ENCODE measurements around the gene RFX3. TPM values are rescaled to one million over a fixed set of nuclear protein-coding genes. Genes with fewer than 3 reads are reported as not detected.

RFX3 gene
- total RNA-seq, 2 experiments from 2014 or later, result 22.9 to 24.8 TPM

DNA sequence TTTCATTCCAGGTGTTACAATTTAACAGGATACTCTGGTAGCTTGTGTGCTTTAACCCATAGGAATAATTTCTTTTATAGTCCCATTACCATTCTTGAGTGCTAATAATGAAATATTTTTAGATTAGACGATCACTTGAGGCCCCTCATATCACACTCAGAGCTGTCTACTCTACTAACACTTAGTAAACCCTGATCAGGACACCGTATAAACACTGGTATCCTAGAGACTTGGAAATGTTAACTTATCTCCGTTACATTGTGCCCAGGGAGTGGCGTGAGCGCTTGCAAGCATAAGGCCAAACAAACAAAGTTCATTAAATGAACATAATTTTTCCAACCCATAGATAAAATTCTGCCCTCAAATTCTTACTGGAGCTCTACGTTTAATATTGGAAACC is 42.2 kb upstream of the RFX3 start:
- CTCF ChIA-PET, result no interaction called here
- ATAC-seq (ENCODE audit: poor library complexity), result no peak
- Histone ChIP-seq H3K4me1 (ENCODE audit: insufficient read depth, low read length) (no peaks in the 10 kb centered on the region), H3K4me3 (ENCODE audit: low read length) (no peak overlapping the region), H3K27ac (ENCODE audit: low read depth in 1 of 2, low read length in 2 of 2) (no peak overlapping the region), H3K9me3 (ENCODE audit: control insufficient read depth in 1 of 2, insufficient read depth in 1 of 2, low read length in 2 of 2) (no peaks in the 10 kb centered on the region), H3K27me3 (ENCODE audit: control insufficient read depth in 1 of 2, insufficient read depth in 2 of 2, low read length in 2 of 2) (no peaks in the 10 kb centered on the region), H3K36me3 (ENCODE audit: insufficient read depth, low read length) (no peaks in the 10 kb centered on the region)
- Mint-ChIP-seq H3K27ac (no peak overlapping the region), H3K4me3 (no peak overlapping the region), H3K27me3 (no peaks in the 10 kb centered on the region), H3K36me3 (ENCODE audit: low read depth) (peaks cover 26% of the 10 kb centered on the region), H3K9me3 (no peaks in the 10 kb centered on the region), H3K4me1 (ENCODE audit: low read depth) (peaks cover 5% of the 10 kb centered on the region)
- intact Hi-C loops (cut with DNase I, micrococcal nuclease), result no loop called here
- DNase-seq, result no peak
- POLR2A ChIA-PET, result no interaction called here
- TF ChIP-seq, protein P1, sequence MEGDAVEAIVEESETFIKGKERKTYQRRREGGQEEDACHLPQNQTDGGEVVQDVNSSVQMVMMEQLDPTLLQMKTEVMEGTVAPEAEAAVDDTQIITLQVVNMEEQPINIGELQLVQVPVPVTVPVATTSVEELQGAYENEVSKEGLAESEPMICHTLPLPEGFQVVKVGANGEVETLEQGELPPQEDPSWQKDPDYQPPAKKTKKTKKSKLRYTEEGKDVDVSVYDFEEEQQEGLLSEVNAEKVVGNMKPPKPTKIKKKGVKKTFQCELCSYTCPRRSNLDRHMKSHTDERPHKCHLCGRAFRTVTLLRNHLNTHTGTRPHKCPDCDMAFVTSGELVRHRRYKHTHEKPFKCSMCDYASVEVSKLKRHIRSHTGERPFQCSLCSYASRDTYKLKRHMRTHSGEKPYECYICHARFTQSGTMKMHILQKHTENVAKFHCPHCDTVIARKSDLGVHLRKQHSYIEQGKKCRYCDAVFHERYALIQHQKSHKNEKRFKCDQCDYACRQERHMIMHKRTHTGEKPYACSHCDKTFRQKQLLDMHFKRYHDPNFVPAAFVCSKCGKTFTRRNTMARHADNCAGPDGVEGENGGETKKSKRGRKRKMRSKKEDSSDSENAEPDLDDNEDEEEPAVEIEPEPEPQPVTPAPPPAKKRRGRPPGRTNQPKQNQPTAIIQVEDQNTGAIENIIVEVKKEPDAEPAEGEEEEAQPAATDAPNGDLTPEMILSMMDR (IDR thresholded peaks at IDR 0.05), result no peak

DNA sequence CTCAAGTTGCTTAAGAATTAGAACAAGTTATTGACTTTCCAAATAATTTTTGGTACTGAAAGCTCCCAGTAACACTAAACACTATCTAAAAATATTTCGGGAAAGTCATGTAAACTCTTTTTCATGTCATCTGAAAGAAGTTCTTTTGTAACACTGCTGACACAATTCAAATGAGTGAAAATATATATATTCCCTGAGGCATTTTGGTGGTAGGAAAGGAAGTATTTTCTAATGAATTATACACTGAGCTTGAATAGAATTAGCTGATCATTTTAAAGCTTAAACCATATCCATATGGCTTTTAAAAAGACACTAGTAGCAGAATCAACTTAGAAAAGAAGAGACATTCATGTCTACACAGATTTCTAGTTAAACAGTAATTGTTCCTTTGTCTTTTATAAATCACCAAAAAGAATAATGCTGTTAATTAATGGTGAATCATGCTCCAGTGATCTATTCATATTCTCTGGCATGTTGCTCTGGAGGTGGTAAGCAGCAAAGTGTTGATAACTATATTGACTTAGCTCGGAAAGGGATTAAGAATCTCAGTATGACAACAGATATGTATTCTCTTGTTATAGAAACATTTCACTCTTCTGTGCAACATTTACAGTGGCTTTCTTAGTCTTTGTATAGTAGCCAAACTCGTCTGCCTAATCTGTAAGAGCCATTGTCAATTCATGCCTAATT is 27.4 kb upstream of the RFX3 start:
- ChIA-PET POLR2A (no interaction called here), CTCF (no interaction called here)
- H3K27ac Mint-ChIP-seq, result no peak overlapping the region
- H3K9me3 ChIP-seq (ENCODE audit: control insufficient read depth in 1 of 2, insufficient read depth in 1 of 2, low read length in 2 of 2), result peaks cover 0 to 4% of the 10 kb centered on the region in 2 experiments
- no peaks in the 10 kb centered on the region for H3K27me3 ChIP-seq (ENCODE audit: control insufficient read depth in 1 of 2, insufficient read depth in 2 of 2, low read length in 2 of 2)
- H3K36me3 ChIP-seq (ENCODE audit: insufficient read depth, low read length), result peaks cover 15% of the 10 kb centered on the region
- peaks cover 2% of the 10 kb centered on the region for H3K9me3 Mint-ChIP-seq
- DNase-seq (no peak), ATAC-seq (ENCODE audit: poor library complexity) (no peak)
- no peaks in the 10 kb centered on the region for H3K4me1 ChIP-seq (ENCODE audit: insufficient read depth, low read length)
- H3K4me3 Mint-ChIP-seq, result no peak overlapping the region
- no peak overlapping the region for H3K27ac ChIP-seq (ENCODE audit: low read depth in 1 of 2, low read length in 2 of 2)
- no peak overlapping the region for H3K4me3 ChIP-seq (ENCODE audit: low read length)
- TF ChIP-seq, protein P1 (IDR thresholded peaks at IDR 0.05), result no peak
- H3K4me1 Mint-ChIP-seq (ENCODE audit: low read depth), result no peaks in the 10 kb centered on the region
- peaks cover 88% of the 10 kb centered on the region for H3K36me3 Mint-ChIP-seq (ENCODE audit: low read depth)
- intact Hi-C loops (cut with DNase I, micrococcal nuclease), result no loop called here
- H3K27me3 Mint-ChIP-seq, result no peaks in the 10 kb centered on the region

DNA sequence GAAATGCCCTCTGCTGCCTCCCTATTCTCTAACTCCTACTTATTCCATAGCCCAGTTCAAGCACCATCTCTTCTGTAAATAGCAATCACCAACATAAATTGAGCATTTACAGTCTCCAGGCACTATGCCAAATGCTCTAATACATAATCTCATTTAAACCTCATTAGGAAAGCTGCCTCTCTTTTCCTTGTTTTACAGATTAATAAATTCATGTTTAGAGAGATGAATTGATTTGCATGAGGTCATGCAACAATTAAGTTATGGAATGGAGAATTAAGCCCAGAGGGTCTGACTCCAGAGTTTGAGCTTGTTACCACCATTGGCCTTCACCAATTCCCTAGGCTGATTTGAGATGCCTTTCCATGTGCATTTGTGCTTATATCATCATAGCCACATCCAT is 23.4 kb upstream of the RFX3 start:
- CTCF ChIA-PET, result no interaction called here
- intact Hi-C loops (cut with DNase I, micrococcal nuclease), result no loop called here
- POLR2A ChIA-PET, result interaction anchor here (2.5 kb wide), 1 partner anchor 22 kb away, joined by 8 read pairs; no protein-coding TSS in a partner anchor

More for the DNA sequence above, 23.4 kb upstream of the RFX3 start:
- H3K27me3 Mint-ChIP-seq, result no peaks in the 10 kb centered on the region
- no peaks in the 10 kb centered on the region for H3K9me3 Mint-ChIP-seq
- Histone ChIP-seq H3K27ac (ENCODE audit: low read depth in 1 of 2, low read length in 2 of 2) (no peak overlapping the region), H3K4me1 (ENCODE audit: insufficient read depth, low read length) (no peaks in the 10 kb centered on the region), H3K4me3 (ENCODE audit: low read length) (no peak overlapping the region), H3K9me3 (ENCODE audit: control insufficient read depth in 1 of 2, insufficient read depth in 1 of 2, low read length in 2 of 2) (no peaks in the 10 kb centered on the region), H3K36me3 (ENCODE audit: insufficient read depth, low read length) (peaks cover 7% of the 10 kb centered on the region), H3K27me3 (ENCODE audit: control insufficient read depth in 1 of 2, insufficient read depth in 2 of 2, low read length in 2 of 2) (no peaks in the 10 kb centered on the region)
- TF ChIP-seq, protein P1 (IDR thresholded peaks at IDR 0.05), result no peak
- no peaks in the 10 kb centered on the region for H3K4me1 Mint-ChIP-seq (ENCODE audit: low read depth)
- no peak for ATAC-seq (ENCODE audit: poor library complexity)
- no peak overlapping the region for H3K4me3 Mint-ChIP-seq
- H3K36me3 Mint-ChIP-seq (ENCODE audit: low read depth), result peaks cover 57% of the 10 kb centered on the region
- no peak for DNase-seq
- no peak overlapping the region for H3K27ac Mint-ChIP-seq
